Heart left ventricle (tissue), 13 donors: Measurements from ENCODE around the gene PARD3B.

Experiments
- CTCF ChIP-seq, 12 donors: fragments of 200-600 bp; sonication (generic) in 4 of 12; IDR thresholded peaks; one replicate each; pipeline versions ENCODE4 v1.5.0 to v1.8.0; 2018 to 2022; ENCODE audit warnings: antibody characterized with exemption in 12 of 12, mild to moderate bottlenecking in 5 of 12
- POLR2A ChIP-seq, 2 donors: fragments of 450-650 bp; IDR thresholded peaks; one replicate each; pipeline ENCODE4 v1.6.1; 2017; ENCODE audit warnings: antibody characterized with exemption in 2 of 2, mild to moderate bottlenecking in 2 of 2, moderate library complexity in 2 of 2
- donor health status: ischemic (EF 13 %, LVEDD 7.1; RV severe dilation, severe dysfunction).
- donor health status: DM: no; HTN: yes; CAD: no.
- donor health status: DM: no; HTN: no; CAD: no.
- donor health status: ischemic (EF 25% LVEDD 6.9; RV normal size, moderate dysfunction).
- donor health status: ischemic (EF 25% LVEDD 5.7; RV mildly dilated, moderate dysfunction).
- donor health status: ischemic (EF 35%, LVEDD 5.7; RV mildly dilated, moderate dysfunction).
- donor health status: nonischemic (EF 11% LVEDD 7.7; RV severe dilation, severe dysfunction).
- donor health status: DM: yes; HTN: yes; CAD: no.
- donor health status: PGD.
- donor health status: ischemic (EF 29% LVEDD 5.4; RV normal size, mild dysfunction).
- donor health status: nonischemic (EF 23%, LVEDD 6.1; RV moderate dilation, normal function).

GRCh38 chr2:204722691-204723090 is 177.4 kb downstream of the PARD3B start:
- TF ChIP-seq CTCF (IDR thresholded peaks at IDR 0.05) (no peak), POLR2A (IDR thresholded peaks at IDR 0.05) (no peak)
